IMR-90 (cell line): ENCODE results near the gene ESR2. TPM values are rescaled to one million over a fixed set of nuclear protein-coding genes. Genes with fewer than 3 reads are reported as not detected.

Experiments
- ATAC-seq: fragments of 200-7000 bp; cut with Tn5 transposase; 2 replicates; pipeline ENCODE4 v1.9.1; 2020; ENCODE audit warnings: low read depth, mild to moderate bottlenecking, moderate library complexity
- BruUV-seq: library from RNA; stranded (reverse); fragments of 400-500 nt; replicated peaks from 2 replicates; lab custom pipeline; 2021; lab: Mats Ljungman, UMichigan
- CTCF ChIA-PET: fragments of 300-600 bp; formaldehyde crosslinking; extraction: SDS; loops from one replicate; lab custom pipeline; 2021; ENCODE audit warnings: antibody characterized with exemption; lab: Yijun Ruan, JAX
- POLR2A ChIA-PET: fragments of 300-600 bp; sonication (Branson Sonifier 250); formaldehyde crosslinking; loops from one replicate; lab custom pipeline; 2022; ENCODE audit warnings: antibody characterized with exemption; ENCODE audit not compliant: unreplicated experiment; lab: Charles Lee
- DNase-seq: peaks from one replicate; pipeline ENCODE4 v3.0.0; 2013
- H2AFZ ChIP-seq: replicated peaks from 2 replicates; pipeline ENCODE3; 2013; ENCODE audit warnings: low read length, mild to moderate bottlenecking; ENCODE audit not compliant: poor library complexity
- H2AK5ac ChIP-seq: 2 replicates; pipeline ENCODE4 v1.6.1; 2013; ENCODE audit warnings: low read depth, low read length, inconsistent platforms
- H2AK9ac ChIP-seq: replicated peaks from 2 replicates; pipeline ENCODE3; 2013; ENCODE audit warnings: mild to moderate bottlenecking, low read depth, low read length, moderate library complexity; ENCODE audit not compliant: poor library complexity
- H2BK120ac ChIP-seq: 2 replicates; pipeline ENCODE4 v1.6.1; 2013; ENCODE audit warnings: low read depth, low read length, inconsistent platforms
- H2BK15ac ChIP-seq: 3 replicates; pipeline ENCODE4 v1.6.1; 2013; ENCODE audit warnings: low read depth, low read length, inconsistent platforms
- H2BK20ac ChIP-seq: 2 replicates; pipeline ENCODE4 v1.6.1; 2013; ENCODE audit warnings: low read depth, mild to moderate bottlenecking, inconsistent platforms, low read length, moderate library complexity
- H2BK5ac ChIP-seq: 2 replicates; pipeline ENCODE4 v1.6.1; 2013; ENCODE audit warnings: mild to moderate bottlenecking, low read depth, low read length, inconsistent platforms; ENCODE audit not compliant: poor library complexity, severe bottlenecking
- H3K14ac ChIP-seq: replicated peaks from 2 replicates; pipeline ENCODE4 v1.6.1; 2013; ENCODE audit warnings: low read depth, low read length, inconsistent platforms
- H3K18ac ChIP-seq: 2 replicates; pipeline ENCODE4 v1.6.1; 2013; ENCODE audit warnings: low read depth, low read length, control low read depth
- H3K23ac ChIP-seq: 2 replicates; pipeline ENCODE4 v1.6.1; 2013; ENCODE audit warnings: low read depth, low read length, inconsistent platforms
- H3K27ac ChIP-seq: 2 replicates; pipeline ENCODE4 v1.5.1; 2013; ENCODE audit warnings: mild to moderate bottlenecking, control low read depth, low read length; ENCODE audit not compliant: insufficient read depth
- H3K27me3 ChIP-seq: 2 replicates; pipeline ENCODE4 v1.6.1; 2013; ENCODE audit warnings: low read length; ENCODE audit not compliant: control insufficient read depth, insufficient read depth
- H3K36me3 ChIP-seq: 2 replicates; pipeline ENCODE4 v1.6.1; 2013; ENCODE audit warnings: low read length, mixed read lengths; ENCODE audit not compliant: control insufficient read depth, insufficient read depth
- H3K4ac ChIP-seq: 2 replicates; pipeline ENCODE4 v1.6.1; 2013; ENCODE audit warnings: low read depth, low read length, inconsistent platforms
- H3K4me1 ChIP-seq: 2 replicates; pipeline ENCODE4 v1.6.1; 2013; ENCODE audit warnings: low read length, mixed read lengths; ENCODE audit not compliant: control insufficient read depth, insufficient read depth
- H3K4me2 ChIP-seq: 2 replicates; pipeline ENCODE4 v1.6.1; 2013; ENCODE audit warnings: low read depth, mild to moderate bottlenecking, control low read depth, low read length, moderate library complexity
- H3K4me3 ChIP-seq: 2 replicates; pipeline ENCODE4 v1.5.1; 2013; ENCODE audit warnings: low read depth, mild to moderate bottlenecking, control low read depth, low read length, moderate library complexity; ENCODE audit not compliant: insufficient read depth
- H3K56ac ChIP-seq: 2 replicates; pipeline ENCODE4 v1.6.1; 2013; ENCODE audit warnings: low read length, inconsistent platforms; ENCODE audit not compliant: insufficient read depth; ENCODE audit errors: extremely low read depth
- H3K79me1 ChIP-seq, 2 experiments: 2 replicates each; pipeline ENCODE4 v1.6.1; 2013; ENCODE audit warnings: low read length in 2 of 2, inconsistent platforms in 1 of 2, low read depth in 1 of 2
- H3K9ac ChIP-seq: 2 replicates; pipeline ENCODE4 v1.6.1; 2013; ENCODE audit warnings: low read depth, low read length, control low read depth
- H3K9me1 ChIP-seq: 2 replicates; pipeline ENCODE4 v1.6.1; 2013; ENCODE audit warnings: low read length, inconsistent platforms; ENCODE audit not compliant: insufficient read depth
- H3K9me3 ChIP-seq: 2 replicates; pipeline ENCODE4 v1.6.1; 2013; ENCODE audit warnings: low read length; ENCODE audit not compliant: control insufficient read depth, insufficient read depth
- H4K20me1 ChIP-seq: 2 replicates; pipeline ENCODE4 v1.6.1; 2013; ENCODE audit warnings: low read length, inconsistent platforms; ENCODE audit not compliant: insufficient read depth
- H4K5ac ChIP-seq: 2 replicates; pipeline ENCODE4 v1.6.1; 2013; ENCODE audit warnings: mild to moderate bottlenecking, low read depth, low read length, control low read depth
- H4K8ac ChIP-seq, 2 experiments: 2 replicates each; pipeline ENCODE4 v1.6.1; 2013; ENCODE audit warnings: low read depth in 2 of 2, low read length in 2 of 2, control low read depth in 1 of 2, inconsistent platforms in 1 of 2
- H4K91ac ChIP-seq: 2 replicates; pipeline ENCODE4 v1.6.1; 2013; ENCODE audit warnings: low read depth, low read length, inconsistent platforms; ENCODE audit not compliant: insufficient read depth
- CEBPB ChIP-seq: IDR thresholded peaks from 2 replicates; pipeline ENCODE4 v1.6.1; 2012; ENCODE audit warnings: low read depth, low read length, improper control_type of control experiment
- CHD1 ChIP-seq: IDR thresholded peaks from 2 replicates; pipeline ENCODE4 v1.6.1; 2012; ENCODE audit warnings: low read depth, low read length, improper control_type of control experiment
- FOS ChIP-seq: fragments of 150-350 bp; IDR thresholded peaks from 2 replicates; pipeline ENCODE4 v1.6.1; 2016; ENCODE audit warnings: low read depth, low read length
- MAFK ChIP-seq: IDR thresholded peaks from 2 replicates; pipeline ENCODE4 v1.6.1; 2012; ENCODE audit warnings: low read depth, low read length, improper control_type of control experiment
- NFE2L2 ChIP-seq: fragments of 150-350 bp; IDR thresholded peaks from 2 replicates; pipeline ENCODE4 v1.6.1; 2016; ENCODE audit warnings: low read depth, mild to moderate bottlenecking, low read length
- POLR2A ChIP-seq: IDR thresholded peaks from 2 replicates; pipeline ENCODE4 v1.6.1; 2012; ENCODE audit warnings: mild to moderate bottlenecking, low read depth, low read length
- RCOR1 ChIP-seq: IDR thresholded peaks from 2 replicates; pipeline ENCODE4 v1.6.1; 2012; ENCODE audit warnings: mild to moderate bottlenecking, low read length, improper control_type of control experiment; ENCODE audit not compliant: insufficient replicate concordance
- RFX5 ChIP-seq: IDR thresholded peaks from 2 replicates; pipeline ENCODE4 v1.8.0; 2012; ENCODE audit warnings: low read depth, mild to moderate bottlenecking, low read length, moderate library complexity
- SMC3 ChIP-seq: fragments of 150-350 bp; IDR thresholded peaks from 2 replicates; pipeline ENCODE4 v1.6.1; 2016; ENCODE audit warnings: low read depth, mild to moderate bottlenecking, antibody characterized with exemption, low read length, moderate library complexity
- WGBS, 2 experiments: methylation state at CpG; one replicate each; pipeline versions ENCODE4 v1.1.5 to v1.1.7; 2013; ENCODE audit warnings: missing lambda C conversion rate in 2 of 2; ENCODE audit not compliant: insufficient read length in 1 of 2; ENCODE audit errors: extremely low coverage in 2 of 2; 5-methylcytosine and 5-hydroxymethylcytosine counted together
- dilution Hi-C: fragments of 300-500 bp; cut with HindIII; formaldehyde crosslinking; loops from one replicate; pipeline ENCODE4 v1.14.3; 2018; ENCODE audit warnings: low sequenced_read_pairs; ENCODE audit not compliant: unreplicated experiment
- in situ Hi-C: fragments of 300-500 bp; cut with MboI; formaldehyde crosslinking; loops from 3 replicates; pipeline ENCODE4 v1.14.3; 2019; ENCODE audit warnings: low sequenced_read_pairs, inconsistent platforms, mixed read lengths
- intact Hi-C: fragments of 100-400 bp; cut with micrococcal nuclease; formaldehyde crosslinking; loops from 2 replicates; pipeline ENCODE4 v1.10.0; 2022
- polyA plus RNA-seq, 3 experiments: library from polyadenylated mRNA; depleted of rRNA; stranded (reverse); fragments of >200 nt; gene quantifications; 2 replicates each; pipeline ENCODE4 v1.2.3, GENCODE V29; 2012; ENCODE audit warnings: low replicate concordance in 1 of 3
- total RNA-seq: library from RNA; depleted of rRNA; stranded (reverse); fragments of >200 nt; gene quantifications from 2 replicates; pipeline ENCODE4 v1.2.3, GENCODE V29; 2012
- TF ChIP-seq, protein P1 (sequence below): fragments of 150-350 bp; IDR thresholded peaks from 2 replicates; pipeline ENCODE4 v1.6.1; 2016; ENCODE audit warnings: low read depth, mild to moderate bottlenecking, low read length, moderate library complexity, borderline replicate concordance
- TF ChIP-seq, protein P2 (sequence below): conservative IDR thresholded peaks from 2 replicates; pipeline ENCODE4 v1.5.1; 2012; ENCODE audit warnings: mild to moderate bottlenecking, low read depth, low read length, improper control_type of control experiment

The ESR2 gene
- total and polyA plus RNA-seq, 2 of the 4 experiments (the other 2 are of a cell fraction) = under 0.01 to 0.03 TPM

DNA sequence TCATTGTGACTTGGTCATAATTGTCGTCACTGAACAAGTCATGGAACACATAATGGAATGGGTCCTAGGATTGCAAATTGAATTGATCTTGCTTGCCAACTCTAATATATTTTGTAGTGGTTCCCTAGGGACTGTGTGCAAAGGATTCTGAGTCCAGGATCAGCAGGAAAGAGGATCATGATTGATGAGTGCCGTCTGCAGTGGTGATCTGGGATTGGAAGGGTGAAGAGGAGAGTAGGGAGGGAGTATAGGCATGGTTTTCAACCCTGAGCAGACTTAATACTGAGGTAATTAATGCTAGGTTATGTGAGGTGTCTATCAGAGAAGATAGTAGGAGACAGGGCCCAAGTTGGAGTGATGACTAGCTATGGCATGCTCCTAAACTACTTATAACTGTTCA is 168.9 kb downstream of the ESR2 start:
- intact Hi-C loops (no loop called here), in situ Hi-C loops (no loop called here), dilution Hi-C loops (no loop called here)
- no peak overlapping the region for H2BK5ac ChIP-seq
- no peak overlapping the region for H3K27ac ChIP-seq
- POLR2A ChIA-PET = no interaction called here
- H2BK15ac ChIP-seq = no peak overlapping the region
- H2AK5ac ChIP-seq = no peak overlapping the region
- H4K5ac ChIP-seq = no peak overlapping the region
- no peaks in the 10 kb centered on the region for H3K9me3 ChIP-seq
- peaks cover 3% of the 10 kb centered on the region; the same call in 1 of the 2 replicates for H3K9me1 ChIP-seq
- TF ChIP-seq FOS (no peak), CEBPB (no peak), MAFK (no peak), RFX5 (no peak), SMC3 (no peak), RCOR1 (no peak), POLR2A (no peak), CHD1 (no peak), NFE2L2 (no peak)
- TF ChIP-seq, protein P1, sequence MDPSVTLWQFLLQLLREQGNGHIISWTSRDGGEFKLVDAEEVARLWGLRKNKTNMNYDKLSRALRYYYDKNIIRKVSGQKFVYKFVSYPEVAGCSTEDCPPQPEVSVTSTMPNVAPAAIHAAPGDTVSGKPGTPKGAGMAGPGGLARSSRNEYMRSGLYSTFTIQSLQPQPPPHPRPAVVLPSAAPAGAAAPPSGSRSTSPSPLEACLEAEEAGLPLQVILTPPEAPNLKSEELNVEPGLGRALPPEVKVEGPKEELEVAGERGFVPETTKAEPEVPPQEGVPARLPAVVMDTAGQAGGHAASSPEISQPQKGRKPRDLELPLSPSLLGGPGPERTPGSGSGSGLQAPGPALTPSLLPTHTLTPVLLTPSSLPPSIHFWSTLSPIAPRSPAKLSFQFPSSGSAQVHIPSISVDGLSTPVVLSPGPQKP = no peak
- TF ChIP-seq, protein P2, sequence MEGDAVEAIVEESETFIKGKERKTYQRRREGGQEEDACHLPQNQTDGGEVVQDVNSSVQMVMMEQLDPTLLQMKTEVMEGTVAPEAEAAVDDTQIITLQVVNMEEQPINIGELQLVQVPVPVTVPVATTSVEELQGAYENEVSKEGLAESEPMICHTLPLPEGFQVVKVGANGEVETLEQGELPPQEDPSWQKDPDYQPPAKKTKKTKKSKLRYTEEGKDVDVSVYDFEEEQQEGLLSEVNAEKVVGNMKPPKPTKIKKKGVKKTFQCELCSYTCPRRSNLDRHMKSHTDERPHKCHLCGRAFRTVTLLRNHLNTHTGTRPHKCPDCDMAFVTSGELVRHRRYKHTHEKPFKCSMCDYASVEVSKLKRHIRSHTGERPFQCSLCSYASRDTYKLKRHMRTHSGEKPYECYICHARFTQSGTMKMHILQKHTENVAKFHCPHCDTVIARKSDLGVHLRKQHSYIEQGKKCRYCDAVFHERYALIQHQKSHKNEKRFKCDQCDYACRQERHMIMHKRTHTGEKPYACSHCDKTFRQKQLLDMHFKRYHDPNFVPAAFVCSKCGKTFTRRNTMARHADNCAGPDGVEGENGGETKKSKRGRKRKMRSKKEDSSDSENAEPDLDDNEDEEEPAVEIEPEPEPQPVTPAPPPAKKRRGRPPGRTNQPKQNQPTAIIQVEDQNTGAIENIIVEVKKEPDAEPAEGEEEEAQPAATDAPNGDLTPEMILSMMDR = no peak
- H3K36me3 ChIP-seq = peaks cover 4% of the 10 kb centered on the region
- H3K4me1 ChIP-seq = no peaks in the 10 kb centered on the region
- no peaks in the 10 kb centered on the region for H3K27me3 ChIP-seq
- H2BK120ac ChIP-seq = no peak overlapping the region
- H3K18ac ChIP-seq = no peak overlapping the region
- ATAC-seq = no peak
- H4K20me1 ChIP-seq = no peaks in the 10 kb centered on the region
- no peak overlapping the region for H3K56ac ChIP-seq
- no peak overlapping the region for H3K9ac ChIP-seq
- BruUV-seq = no TSS peak
- no peak overlapping the region for H4K8ac ChIP-seq
- H3K23ac ChIP-seq = no peak overlapping the region
- WGBS, 2 experiments = 80% methylated on average over 1 of the region's 2 CpGs; no CpG with 5 or more reads in 1 of the 2 experiments
- H3K4ac ChIP-seq = no peak overlapping the region
- H3K4me3 ChIP-seq = no peak overlapping the region
- H3K14ac ChIP-seq = no peak overlapping the region
- no peak for DNase-seq
- H2AK9ac ChIP-seq = no peak overlapping the region
- CTCF ChIA-PET = interaction anchor here (1.1 kb wide), 1 partner anchor 19 kb away, joined by 3 read pairs; no protein-coding TSS in a partner anchor
- H3K79me1 ChIP-seq = no peaks in the 10 kb centered on the region
- no peak overlapping the region for H3K4me2 ChIP-seq
- H4K91ac ChIP-seq = no peak overlapping the region
- no peak overlapping the region for H2AFZ ChIP-seq
- no peak overlapping the region for H2BK20ac ChIP-seq
